DMS79 treated with DMSO at 0.1 percent for 48 hours (cell line): ENCODE data around the gene BZW2.
"Not testable (repeated sequence)": the region's sequence is repeated elsewhere in the genome, so short reads cannot be mapped to it uniquely, and the experiment has no call there.

ENCODE experiments used
- DNase-seq: peaks from one replicate; lab custom pipeline; 2025; lab: John Stamatoyannopoulos, UW

BZW2 gene

DNA sequence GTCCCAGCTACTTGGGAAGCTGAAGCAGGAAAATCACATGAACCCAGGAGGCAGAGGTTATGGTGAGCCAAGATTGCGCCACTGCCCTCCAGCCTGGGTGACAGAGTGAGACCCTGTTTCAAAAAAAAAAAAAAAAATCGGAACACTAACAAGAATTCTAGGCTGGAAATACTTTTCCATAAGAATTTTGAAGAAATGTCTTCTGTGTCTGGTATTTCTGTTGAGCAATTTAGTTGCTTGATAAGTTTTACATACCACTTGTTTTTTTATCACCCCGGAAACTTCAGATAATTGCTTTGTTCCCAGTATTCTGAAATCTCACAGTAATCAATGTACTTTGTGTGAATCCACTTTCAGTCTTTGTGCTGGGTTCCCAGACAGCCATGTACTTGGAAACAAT is 25.8 kb downstream of the BZW2 start:
- no peak for DNase-seq

DNA sequence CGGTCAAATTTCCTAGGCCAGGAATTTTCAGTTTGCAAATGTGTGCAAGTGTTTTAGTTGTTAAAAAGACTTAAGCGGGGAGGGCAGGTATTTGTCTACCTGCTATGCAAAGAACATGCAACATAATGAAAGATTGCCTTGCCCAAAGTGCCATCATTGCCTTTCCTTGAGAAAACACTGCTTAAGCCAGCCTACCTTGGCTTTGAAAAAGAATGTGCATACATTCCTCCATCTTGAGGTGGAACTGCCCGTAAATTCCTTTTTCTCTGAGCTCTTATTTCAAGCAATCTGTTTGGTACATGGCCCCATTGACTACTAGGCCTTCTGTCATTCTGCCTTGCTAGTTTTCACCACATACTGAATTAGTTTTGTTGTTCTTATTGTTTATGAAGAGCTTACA is 29.3 kb downstream of the BZW2 start:
- no peak for DNase-seq

DNA sequence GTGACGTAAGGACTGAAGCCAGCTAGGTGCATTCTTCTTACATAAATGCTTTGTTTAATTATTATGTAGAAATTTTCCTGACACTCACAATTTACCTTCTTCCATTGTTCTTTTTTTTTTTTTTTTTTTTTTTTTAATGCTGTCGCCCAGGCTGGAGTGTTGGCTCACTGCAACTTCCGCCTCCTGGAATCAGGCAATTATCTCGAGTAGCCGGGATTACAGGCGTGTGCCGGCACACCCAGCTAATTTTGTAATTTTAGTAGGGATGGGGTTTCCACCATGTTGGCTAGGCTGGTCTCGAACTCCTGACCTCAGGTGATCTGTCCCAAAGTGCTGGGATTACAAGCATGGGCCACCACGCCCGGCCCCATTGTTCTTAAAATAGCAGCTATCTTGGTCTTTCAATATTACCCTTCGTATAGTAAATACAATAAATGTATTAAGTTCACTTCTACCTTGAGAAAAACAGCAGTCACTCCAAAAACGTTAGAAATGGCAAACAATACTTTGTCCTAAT is 32.1 kb downstream of the BZW2 start:
- no peak for DNase-seq

DNA sequence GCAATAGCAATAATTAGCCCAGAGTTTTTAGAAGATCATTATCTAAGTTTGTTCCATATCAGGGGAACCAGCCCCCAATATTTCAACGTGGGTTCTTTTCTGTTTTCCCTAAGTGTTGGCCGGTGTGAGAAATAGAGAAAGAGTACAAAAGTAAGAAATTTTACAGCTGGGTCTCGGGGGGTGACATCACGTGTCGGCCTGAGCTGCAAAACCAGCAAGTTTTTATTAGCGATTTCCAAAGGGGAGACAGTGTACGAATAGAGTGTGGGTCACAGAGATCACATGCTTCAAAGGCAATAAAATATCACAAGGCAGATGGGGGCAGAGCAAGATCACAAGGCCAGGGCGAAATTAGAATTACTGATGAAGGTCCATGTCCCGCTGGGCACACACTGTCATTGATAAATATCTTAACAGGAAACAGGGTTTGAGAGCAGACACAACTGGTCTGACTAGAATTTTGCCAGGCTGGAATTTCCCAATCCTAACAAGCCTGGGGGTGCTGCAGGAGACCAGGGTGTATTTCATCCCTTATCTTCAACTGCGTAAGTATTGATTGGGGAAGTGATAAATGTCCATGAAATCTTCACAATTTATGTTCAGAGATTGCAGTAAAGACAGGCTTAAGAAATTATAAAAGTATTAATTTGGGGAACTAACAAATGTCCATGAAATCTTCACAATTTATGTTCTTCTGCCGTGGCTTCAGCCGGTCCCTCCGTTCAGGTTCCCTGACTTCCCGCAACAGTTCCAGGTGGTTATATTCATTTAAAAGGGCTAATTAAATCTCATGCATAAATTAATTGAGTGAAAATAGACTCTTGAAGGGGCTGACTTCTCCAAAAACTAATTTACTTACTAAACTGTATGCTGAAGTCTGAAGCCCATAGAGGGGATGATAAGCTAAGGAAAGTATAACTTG is 32.9 kb downstream of the BZW2 start:
- not testable (repeated sequence) for DNase-seq

DNA sequence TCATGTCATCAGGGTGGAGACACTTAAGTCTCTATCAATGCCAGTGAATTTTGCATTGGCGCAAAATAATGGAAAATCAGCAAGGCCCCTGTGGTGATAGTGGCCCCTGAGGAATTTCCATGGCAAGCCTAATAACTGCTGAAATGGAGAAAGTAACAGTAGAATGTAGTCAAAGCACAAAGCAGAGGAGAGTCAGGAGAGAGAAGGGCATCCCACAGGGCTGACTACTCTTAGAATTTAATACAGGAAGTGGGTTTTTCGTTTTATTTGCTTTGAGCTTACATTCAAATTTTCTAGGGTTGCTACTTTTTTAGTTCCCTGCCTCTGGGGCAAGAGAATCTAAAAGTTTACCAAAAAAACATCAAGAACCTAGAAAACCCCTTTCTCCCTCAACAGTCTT is 39.0 kb downstream of the BZW2 start:
- no peak for DNase-seq

DNA sequence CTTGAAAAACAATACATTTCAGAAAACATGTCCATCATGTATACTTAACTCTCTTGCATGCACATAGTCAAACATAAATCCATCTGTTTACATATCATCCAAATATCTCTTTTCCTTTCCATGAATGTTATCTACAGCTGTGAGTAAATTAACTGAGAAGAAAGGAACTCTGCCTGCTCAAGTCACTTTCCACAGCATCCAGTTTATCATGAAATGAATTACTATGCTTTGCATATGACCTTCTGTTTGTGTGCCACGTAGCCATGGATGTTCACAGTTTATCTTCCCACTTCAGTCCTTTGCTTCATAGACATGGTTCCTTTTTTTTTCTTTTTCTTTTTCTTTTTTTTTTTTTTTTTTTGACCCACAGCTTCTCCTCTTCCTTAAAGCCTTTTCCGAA is 39.6 kb downstream of the BZW2 start:
- DNase-seq: no peak

DNA sequence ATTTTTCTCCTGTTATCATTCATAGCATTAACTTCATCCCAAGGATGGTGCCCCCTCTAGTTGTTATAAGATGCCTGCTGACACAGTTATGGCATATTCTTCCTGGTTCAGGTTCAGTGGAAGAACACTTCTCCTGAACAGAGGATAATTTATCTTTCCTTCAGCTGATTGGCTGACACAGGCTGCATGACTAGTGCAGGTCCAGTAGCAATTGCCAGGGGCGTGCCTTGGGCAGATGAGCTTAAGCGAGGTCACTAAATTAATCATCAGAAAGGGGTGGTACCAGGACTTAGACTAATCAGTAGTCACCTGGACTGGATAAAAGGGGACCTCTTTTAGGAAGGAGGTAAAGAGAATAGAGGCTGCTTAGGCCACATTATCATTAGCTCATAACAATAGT is 42.3 kb downstream of the BZW2 start:
- no peak for DNase-seq

DNA sequence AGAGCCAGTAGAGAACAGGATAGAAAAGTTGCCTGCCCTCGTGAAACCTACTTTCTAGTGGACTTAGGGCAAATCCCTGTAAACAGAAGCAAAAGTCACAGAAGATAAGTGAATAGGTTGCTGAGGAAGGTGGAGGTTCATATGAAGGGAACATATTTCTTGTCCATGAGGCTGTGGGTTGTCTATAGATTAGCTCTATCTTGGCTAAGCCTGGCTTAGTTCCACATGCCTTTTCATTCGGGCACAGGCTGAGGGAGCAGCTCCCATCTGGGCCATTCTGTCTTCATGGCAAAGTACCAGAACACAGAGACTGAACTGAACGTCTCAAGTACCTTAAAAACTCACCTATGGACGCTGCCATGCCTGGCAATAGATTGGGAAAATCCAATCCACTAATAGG is 45.3 kb downstream of the BZW2 start:
- no peak for DNase-seq

DNA sequence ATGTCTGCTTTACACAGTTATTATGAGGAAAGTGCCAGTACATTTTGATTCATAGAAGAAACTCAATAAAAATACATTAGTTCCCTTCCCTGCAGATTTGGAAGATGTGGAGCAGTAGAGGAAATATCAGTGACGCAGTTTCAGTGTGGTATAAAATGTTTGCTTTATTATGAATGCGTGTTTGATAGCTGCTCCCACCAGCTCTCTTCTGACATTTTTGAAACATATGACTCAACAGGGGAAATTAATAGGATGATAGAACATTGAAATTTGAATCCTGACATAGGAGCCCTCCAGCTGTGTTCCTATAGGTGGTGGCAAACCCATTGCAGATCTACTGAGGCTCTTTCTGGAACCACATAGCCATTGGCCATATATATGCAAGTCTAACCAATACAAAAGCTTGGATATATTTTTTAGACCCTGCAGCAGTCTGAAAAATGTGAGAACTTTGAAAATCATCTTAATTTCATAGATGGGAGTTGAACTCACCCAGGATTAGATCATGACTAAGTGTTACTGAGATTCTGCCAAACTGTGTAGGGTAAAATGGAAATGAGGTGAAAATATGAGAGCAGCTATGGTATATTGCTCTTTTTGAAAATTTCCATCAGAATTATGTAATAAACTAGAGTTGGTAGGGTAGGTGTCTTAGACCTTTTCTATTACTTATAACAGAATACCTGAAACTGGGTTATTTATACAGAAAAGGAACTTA is 47.8 kb downstream of the BZW2 start:
- DNase-seq: no peak

DNA sequence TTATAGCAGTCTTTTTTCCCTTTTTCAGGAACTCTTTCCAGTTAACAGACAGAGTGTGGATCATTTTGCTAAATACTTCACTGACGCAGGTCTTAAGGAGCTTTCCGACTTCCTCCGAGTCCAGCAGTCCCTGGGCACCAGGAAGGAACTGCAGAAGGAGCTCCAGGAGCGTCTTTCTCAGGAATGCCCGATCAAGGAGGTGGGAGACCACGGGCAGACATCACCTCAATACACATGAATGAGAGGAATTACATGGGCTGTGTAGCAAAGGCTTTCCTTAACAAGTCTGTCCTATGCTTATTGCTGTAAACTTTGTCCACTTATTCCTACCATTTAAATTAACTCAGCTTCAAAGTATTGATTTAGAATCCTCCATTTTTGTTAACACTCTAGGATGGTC is 48.8 kb downstream of the BZW2 start:
- DNase-seq: no peak

DNA sequence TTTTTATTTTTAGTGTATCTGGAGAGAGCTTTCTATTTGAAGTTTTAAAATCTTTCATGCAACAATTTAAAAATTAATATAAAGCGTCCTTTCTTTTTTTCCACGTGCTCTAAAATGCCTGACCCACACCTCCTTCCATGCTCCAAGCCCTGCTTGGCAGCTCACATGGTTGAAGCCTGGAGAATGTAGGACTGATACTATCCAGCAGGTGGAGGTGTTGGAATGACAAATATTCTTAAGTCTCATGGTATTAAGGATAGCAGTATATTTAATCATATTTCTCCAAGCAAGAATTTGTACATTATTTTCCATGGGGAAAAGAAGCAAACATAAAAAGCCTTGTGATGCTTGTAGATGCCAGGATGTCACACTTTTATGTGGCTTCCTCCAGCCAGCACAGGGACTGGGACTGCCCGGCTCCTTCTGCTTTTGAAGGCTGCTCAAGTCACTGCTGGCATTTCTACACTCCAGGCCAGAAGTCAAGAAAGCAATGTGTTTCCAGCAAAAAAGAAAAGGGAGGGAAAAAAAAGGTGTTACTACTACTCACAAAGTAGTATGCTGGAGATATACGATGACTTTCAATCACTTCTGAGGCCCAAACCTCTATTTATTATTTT is 49.7 kb downstream of the BZW2 start:
- peak; percentile 14 for DNase-seq

DNA sequence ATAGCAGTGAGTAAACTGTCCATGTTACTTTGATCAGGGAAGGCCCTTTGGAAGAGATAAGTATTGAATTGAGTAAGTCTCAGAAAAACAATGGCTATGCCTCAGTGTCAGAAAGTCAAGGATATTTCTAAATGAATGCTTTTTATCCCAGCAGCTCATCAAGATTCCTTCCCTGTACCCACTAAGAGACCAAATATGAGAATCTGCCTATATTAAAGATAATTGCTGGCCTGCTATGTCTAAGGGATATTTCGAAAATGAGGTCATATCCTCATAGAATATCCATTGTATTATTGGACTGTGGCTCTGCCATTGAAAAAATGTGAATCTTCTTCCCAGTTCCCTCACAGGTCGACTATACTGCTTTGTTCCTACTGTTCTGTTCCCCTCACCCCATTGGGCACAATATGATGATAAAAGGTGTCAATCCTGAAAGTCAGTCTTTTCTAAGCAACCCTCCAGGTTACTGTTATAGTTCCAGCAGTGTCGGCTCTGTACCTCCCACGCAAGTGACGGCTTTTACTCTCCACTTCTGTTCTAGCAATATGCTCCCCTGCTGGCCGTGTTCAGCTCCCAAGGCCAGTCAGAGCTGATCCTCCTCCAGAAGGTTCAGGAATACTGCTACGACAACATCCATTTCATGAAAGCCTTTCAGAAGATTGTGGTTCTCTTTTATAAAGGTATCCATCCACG is 51.7 kb downstream of the BZW2 start:
- no peak for DNase-seq

DNA sequence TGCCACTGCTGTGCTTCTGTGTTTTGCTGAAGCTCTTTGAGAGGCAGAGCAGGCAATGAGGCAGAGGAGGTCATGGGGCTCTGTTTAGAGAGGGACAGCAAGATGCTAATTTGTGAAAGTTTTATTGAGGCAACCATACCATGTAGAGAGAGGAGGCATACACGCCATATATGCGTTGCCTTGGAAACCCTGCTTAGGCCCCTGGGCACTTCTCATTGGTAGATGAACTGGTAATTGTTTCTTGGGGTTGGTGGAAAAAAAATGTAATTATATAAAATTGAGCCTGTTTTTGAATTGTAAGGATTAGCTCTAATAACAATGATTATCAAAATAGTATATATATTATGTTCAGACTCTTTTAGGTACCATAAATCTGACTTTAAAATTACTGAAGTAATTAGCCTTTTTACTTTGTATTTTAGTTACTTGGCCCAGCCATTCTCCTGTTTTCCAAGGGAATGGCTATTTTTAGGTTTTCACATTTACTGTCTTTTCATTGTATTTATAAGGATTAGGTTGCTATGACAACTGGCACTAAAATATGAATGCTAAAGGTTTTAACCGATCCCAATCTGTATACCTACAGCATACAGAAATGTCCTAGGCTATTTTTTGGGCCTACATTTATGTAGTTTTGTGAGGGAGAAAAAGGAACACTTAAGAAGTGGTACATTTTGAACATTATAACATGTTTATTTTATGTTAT is 52.4 kb downstream of the BZW2 start:
- no peak for DNase-seq

DNA sequence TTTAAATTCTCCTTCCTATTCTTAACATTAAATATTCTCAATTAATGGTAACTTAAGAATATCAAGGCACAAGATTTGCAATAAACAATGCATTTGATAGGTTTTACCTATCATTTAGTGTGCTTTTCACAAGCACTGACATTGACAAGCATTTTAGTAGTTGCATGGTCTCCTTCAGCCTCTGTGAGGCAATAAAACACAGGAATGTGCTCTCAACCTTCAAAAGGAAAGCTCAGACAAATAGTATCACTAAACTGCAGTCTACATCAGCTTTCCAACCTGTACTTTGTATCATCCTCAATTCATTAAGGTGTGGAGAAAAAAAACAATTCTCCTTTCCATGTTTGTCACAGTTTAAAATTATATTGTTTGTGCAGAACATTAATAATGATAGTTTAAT is 56.5 kb downstream of the BZW2 start:
- no peak for DNase-seq

DNA sequence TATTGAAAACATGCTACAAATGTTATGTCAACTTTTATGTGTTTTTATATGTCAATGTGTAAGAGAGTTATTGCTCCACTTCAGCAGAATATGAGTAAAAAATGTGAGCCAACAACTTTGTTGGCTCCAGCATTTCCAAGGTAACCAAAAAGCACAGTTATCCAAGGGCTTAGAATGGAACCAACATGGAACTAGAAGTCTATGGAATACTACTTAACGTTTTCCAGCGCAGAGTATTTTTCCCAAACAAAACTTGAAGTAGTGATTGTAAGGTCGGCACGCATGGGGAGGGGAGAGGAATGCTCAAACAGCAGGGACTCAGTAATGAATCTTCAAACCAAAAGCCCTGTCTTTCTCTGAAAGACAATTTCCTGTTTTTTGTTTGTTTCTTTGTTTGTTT is 62.5 kb downstream of the BZW2 start:
- no peak for DNase-seq

DNA sequence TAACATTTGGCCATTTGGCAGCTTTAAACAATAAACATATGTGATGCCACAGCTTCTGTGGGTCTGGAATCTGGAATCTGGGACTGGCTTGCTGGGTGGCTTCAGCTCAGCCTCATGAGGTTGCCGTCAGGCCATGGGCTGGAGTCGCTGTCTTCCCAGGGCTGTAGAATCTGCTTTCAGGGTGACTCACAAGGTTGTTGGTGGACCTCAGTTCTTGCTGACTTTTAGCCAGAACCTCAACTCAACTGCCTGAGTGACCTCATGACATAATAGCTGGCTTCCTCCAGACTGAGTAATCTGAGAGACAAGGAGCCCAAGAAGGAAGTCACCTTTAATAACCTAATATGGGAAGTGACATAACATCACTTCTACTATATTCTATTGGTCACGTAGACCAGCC is 63.0 kb downstream of the BZW2 start:
- no peak for DNase-seq

DNA sequence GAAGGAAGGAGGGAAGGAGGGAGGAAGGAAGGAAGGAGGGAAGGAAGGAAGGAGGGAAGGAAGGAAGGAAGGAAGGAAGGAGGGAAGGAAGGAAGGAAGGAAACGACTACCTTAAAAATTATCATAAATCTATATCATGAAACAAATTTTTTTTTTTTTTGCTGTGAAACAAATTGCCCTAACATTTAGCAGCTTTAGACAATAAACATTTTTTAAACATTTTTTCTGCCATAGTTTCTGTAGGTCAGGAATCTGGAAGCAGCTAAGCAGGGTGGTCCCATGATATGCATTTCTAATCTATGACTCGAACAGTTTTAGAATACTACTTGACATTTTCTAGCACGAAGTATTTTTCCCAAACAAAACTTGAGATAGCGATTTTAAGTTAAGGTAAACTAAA is 64.7 kb downstream of the BZW2 start:
- no peak for DNase-seq

DNA sequence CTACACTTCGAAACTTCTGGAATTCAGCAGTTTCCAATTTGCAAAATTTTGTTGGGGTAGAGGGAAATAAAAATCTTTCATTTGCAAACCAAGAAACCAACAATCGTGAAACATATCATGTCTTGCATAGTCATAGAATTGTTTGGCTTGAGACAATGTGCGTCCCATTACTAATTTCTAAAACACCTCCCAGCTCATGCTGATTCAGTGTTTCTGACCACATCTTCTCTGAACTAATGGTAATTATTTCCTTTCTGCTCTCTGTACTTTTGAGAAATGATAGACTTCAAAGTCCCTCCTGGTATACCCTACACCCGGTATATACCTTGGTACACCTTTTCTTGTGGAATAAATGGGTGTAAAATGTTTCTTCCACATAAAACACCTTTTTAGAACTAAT is 65.7 kb downstream of the BZW2 start:
- DNase-seq: no peak

DNA sequence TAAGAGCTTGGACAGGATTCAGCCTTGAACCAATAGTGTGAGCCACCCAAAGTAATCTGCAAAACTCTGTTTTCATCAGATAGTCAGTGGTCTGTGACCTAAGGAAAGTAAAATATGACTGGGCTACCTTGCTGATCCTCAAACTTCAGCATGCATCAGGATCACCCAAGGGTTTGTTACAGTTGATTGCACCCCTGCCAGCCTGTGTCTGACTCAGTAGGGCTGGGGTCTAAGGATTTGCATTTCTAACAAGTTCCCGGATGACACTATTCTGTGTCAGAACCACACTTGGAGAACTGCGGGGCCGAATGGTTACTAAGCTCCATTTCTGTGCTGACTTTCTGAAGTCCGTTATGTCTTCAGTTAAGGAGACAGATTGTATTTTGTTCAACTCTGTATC is 66.9 kb downstream of the BZW2 start:
- DNase-seq: no peak

DNA sequence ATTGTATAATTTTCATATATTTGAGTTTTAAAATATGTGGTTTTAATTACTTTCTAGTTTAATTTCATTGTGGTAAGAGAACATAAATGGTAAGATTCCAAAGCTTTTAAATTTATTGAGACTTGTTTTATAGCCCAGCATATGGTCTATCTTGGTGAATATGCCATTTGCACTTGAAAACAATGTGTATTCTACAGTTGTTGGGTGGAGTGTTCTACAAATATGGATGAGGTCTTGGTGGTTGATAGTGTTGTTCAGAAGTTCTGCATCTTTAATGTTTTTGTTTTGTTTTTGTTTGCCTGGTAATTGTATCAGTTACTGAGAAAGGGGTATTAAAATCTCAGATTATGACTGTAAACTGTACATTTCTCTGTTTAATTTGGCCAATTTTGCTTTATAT is 69.9 kb downstream of the BZW2 start:
- DNase-seq: no peak

DNA sequence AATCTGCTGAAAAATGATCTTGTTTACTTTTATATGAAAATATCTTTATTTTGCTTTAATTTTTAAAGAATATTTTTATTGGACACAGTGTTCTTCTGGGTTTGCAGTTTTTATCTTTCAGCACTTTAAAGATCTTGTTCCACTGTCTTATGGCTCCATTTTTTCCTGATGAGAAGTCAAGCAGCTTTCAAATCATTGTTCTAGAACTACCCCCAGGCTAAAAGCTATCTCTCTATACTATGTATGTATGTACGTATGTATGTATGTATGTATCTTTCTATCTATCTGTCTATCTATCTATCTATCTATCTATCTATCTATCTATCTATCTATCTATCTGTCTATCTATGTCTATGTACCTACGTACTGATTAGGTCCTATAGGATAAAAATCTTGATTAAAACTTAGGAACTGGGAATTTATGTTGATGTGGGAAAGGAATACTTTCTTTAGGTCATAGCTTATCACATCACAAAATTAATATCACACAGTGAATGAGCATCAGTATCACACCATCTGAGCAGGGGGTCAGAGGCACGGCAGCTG is 72.2 kb downstream of the BZW2 start:
- no peak for DNase-seq
